Measurements from ENCODE around the gene CADM1.

The CADM1 gene

GRCh38 chr11:115344846-115345245 is 159.4 kb downstream of the CADM1 start:
- TF ChIP-seq GATA2 (IDR thresholded peaks at IDR 0.05; ENCODE audit: low read depth, low read length) (no peak), GATA3 (IDR thresholded peaks at IDR 0.05; ENCODE audit: low read depth, low read length) (no peak)

- no peak for TF ChIP-seq GATA3 (IDR thresholded peaks at IDR 0.05; ENCODE audit: low read depth, low read length)
- no peak for TF ChIP-seq GATA2 (IDR thresholded peaks at IDR 0.05; ENCODE audit: low read depth, low read length)
Measured at GRCh38 chr11:115342142-115342541, 162.1 kb downstream of the CADM1 start.

GRCh38 chr11:115340874-115341273 is 163.3 kb downstream of the CADM1 start:
- TF ChIP-seq GATA3 (IDR thresholded peaks at IDR 0.05; ENCODE audit: low read depth, low read length) (no peak), GATA2 (IDR thresholded peaks at IDR 0.05; ENCODE audit: low read depth, low read length) (no peak)

GRCh38 chr11:115338476-115338875 is 165.7 kb downstream of the CADM1 start:
- no peak for TF ChIP-seq GATA2 (IDR thresholded peaks at IDR 0.05; ENCODE audit: low read depth, low read length)
- TF ChIP-seq GATA3 (IDR thresholded peaks at IDR 0.05; ENCODE audit: low read depth, low read length), result no peak

- TF ChIP-seq GATA2 (IDR thresholded peaks at IDR 0.05; ENCODE audit: low read depth, low read length) (no peak), GATA3 (IDR thresholded peaks at IDR 0.05; ENCODE audit: low read depth, low read length) (no peak)
Measured at GRCh38 chr11:115334932-115335788, 169.1 kb downstream of the CADM1 start.

- TF ChIP-seq GATA3 (IDR thresholded peaks at IDR 0.05; ENCODE audit: low read depth, low read length), result no peak
- no peak for TF ChIP-seq GATA2 (IDR thresholded peaks at IDR 0.05; ENCODE audit: low read depth, low read length)
Measured at GRCh38 chr11:115333949-115334348, 170.3 kb downstream of the CADM1 start.

GRCh38 chr11:115333121-115333520 is 171.1 kb downstream of the CADM1 start:
- no peak for TF ChIP-seq GATA3 (IDR thresholded peaks at IDR 0.05; ENCODE audit: low read depth, low read length)
- no peak for TF ChIP-seq GATA2 (IDR thresholded peaks at IDR 0.05; ENCODE audit: low read depth, low read length)

- TF ChIP-seq GATA3 (IDR thresholded peaks at IDR 0.05; ENCODE audit: low read depth, low read length) (no peak), GATA2 (IDR thresholded peaks at IDR 0.05; ENCODE audit: low read depth, low read length) (no peak)
Measured at GRCh38 chr11:115330684-115331482, 173.3 kb downstream of the CADM1 start.

GRCh38 chr11:115326526-115326925 is 177.7 kb downstream of the CADM1 start:
- no peak for TF ChIP-seq GATA2 (IDR thresholded peaks at IDR 0.05; ENCODE audit: low read depth, low read length)
- TF ChIP-seq GATA3 (IDR thresholded peaks at IDR 0.05; ENCODE audit: low read depth, low read length), result no peak

GRCh38 chr11:115325523-115325922 is 178.7 kb downstream of the CADM1 start:
- TF ChIP-seq GATA3 (IDR thresholded peaks at IDR 0.05; ENCODE audit: low read depth, low read length) (no peak), GATA2 (IDR thresholded peaks at IDR 0.05; ENCODE audit: low read depth, low read length) (no peak)

GRCh38 chr11:115324581-115325432 is 179.4 kb downstream of the CADM1 start:
- TF ChIP-seq GATA3 (IDR thresholded peaks at IDR 0.05; ENCODE audit: low read depth, low read length) (no peak), GATA2 (IDR thresholded peaks at IDR 0.05; ENCODE audit: low read depth, low read length) (no peak)

- TF ChIP-seq GATA3 (IDR thresholded peaks at IDR 0.05; ENCODE audit: low read depth, low read length) (no peak), GATA2 (IDR thresholded peaks at IDR 0.05; ENCODE audit: low read depth, low read length) (no peak)
Measured at GRCh38 chr11:115322553-115323203, 181.5 kb downstream of the CADM1 start.

- TF ChIP-seq GATA2 (IDR thresholded peaks at IDR 0.05; ENCODE audit: low read depth, low read length), result no peak
- no peak for TF ChIP-seq GATA3 (IDR thresholded peaks at IDR 0.05; ENCODE audit: low read depth, low read length)
Measured at GRCh38 chr11:115321605-115322289, 182.5 kb downstream of the CADM1 start.

Data from SH-SY5Y (cell line).